A673 (cell line): ENCODE data around the gene DUSP14. TPM values are rescaled to one million over a fixed set of nuclear protein-coding genes. Genes with fewer than 3 reads are reported as not detected.

Experiments used
- BruUV-seq: library from RNA; stranded (reverse); fragments of 400-500 nt; replicated peaks from 2 replicates; lab custom pipeline; 2021; lab: Mats Ljungman, UMichigan
- CTCF ChIA-PET: fragments of 300-600 bp; sonication (Branson Sonifier 250); formaldehyde crosslinking; loops from one replicate; lab custom pipeline; 2022; ENCODE audit warnings: antibody characterized with exemption; lab: Charles Lee
- POLR2A ChIA-PET: fragments of 300-600 bp; sonication (Branson Sonifier 250); formaldehyde crosslinking; loops from one replicate; lab custom pipeline; 2022; ENCODE audit warnings: antibody characterized with exemption; ENCODE audit not compliant: low non-redundant PET; lab: Charles Lee
- DNase-seq: peaks from one replicate; pipeline ENCODE4 v3.0.0-alpha.2; 2015; ENCODE audit warnings: low spot score
- H3K27ac ChIP-seq: fragments of 200-600 bp; sonication (generic); 2 replicates; pipeline ENCODE4 v1.5.1; 2016; ENCODE audit warnings: mixed run types, low read depth, mild to moderate bottlenecking, mixed read lengths, antibody characterized with exemption, low read length; ENCODE audit not compliant: poor library complexity, severe bottlenecking
- H3K27me3 ChIP-seq: fragments of 200-600 bp; sonication (generic); replicated peaks from 2 replicates; pipeline ENCODE4 v1.6.1; 2017; ENCODE audit warnings: mixed run types, low read depth, mild to moderate bottlenecking, mixed read lengths, antibody characterized with exemption, low read length; ENCODE audit not compliant: insufficient read depth, poor library complexity
- H3K36me3 ChIP-seq: fragments of 200-600 bp; sonication (generic); 2 replicates; pipeline ENCODE4 v1.6.1; 2016; ENCODE audit warnings: mixed run types, mild to moderate bottlenecking, mixed read lengths, antibody characterized with exemption, low read length; ENCODE audit not compliant: insufficient read depth, poor library complexity, severe bottlenecking
- H3K4me1 ChIP-seq: fragments of 200-600 bp; sonication (generic); 2 replicates; pipeline ENCODE4 v1.6.1; 2017; ENCODE audit warnings: mixed run types, mild to moderate bottlenecking, mixed read lengths, antibody characterized with exemption, low read length; ENCODE audit not compliant: insufficient read depth, poor library complexity, severe bottlenecking
- H3K4me3 ChIP-seq: fragments of 200-600 bp; sonication (generic); 2 replicates; pipeline ENCODE4 v1.5.1; 2016; ENCODE audit warnings: low read depth, mixed run types, mild to moderate bottlenecking, mixed read lengths, low read length; ENCODE audit not compliant: poor library complexity, severe bottlenecking
- H3K9me3 ChIP-seq: fragments of 200-600 bp; sonication (generic); 2 replicates; pipeline ENCODE4 v1.6.1; 2016; ENCODE audit warnings: mixed run types, low read depth, mild to moderate bottlenecking, mixed read lengths, antibody characterized with exemption, low read length; ENCODE audit not compliant: poor library complexity, severe bottlenecking
- EZH2 ChIP-seq: fragments of 200-600 bp; sonication (generic); IDR thresholded peaks from 2 replicates; pipeline ENCODE4 v1.6.1; 2017; ENCODE audit warnings: borderline replicate concordance, low read depth, mild to moderate bottlenecking, mixed read lengths, antibody characterized with exemption, low read length; ENCODE audit not compliant: poor library complexity, severe bottlenecking
- intact Hi-C: fragments of 100-400 bp; cut with micrococcal nuclease; formaldehyde crosslinking; loops from one replicate; pipeline ENCODE4 v1.10.0; 2022; ENCODE audit not compliant: unreplicated experiment
- total RNA-seq: library from RNA; stranded (reverse); gene quantifications from 2 replicates; pipeline ENCODE4 v1.2.3, GENCODE V29; 2021
- TF ChIP-seq, protein P1 (sequence below): fragments of 300-800, 200-600 bp; sonication (generic); conservative IDR thresholded peaks from 2 replicates; pipeline ENCODE4 v1.5.1; 2017; ENCODE audit warnings: low read depth, mild to moderate bottlenecking, antibody characterized with exemption, low read length, moderate library complexity, mixed read lengths

DUSP14 gene
- total RNA-seq, 1 experiment from 2014 or later, result 13.8 TPM

DNA sequence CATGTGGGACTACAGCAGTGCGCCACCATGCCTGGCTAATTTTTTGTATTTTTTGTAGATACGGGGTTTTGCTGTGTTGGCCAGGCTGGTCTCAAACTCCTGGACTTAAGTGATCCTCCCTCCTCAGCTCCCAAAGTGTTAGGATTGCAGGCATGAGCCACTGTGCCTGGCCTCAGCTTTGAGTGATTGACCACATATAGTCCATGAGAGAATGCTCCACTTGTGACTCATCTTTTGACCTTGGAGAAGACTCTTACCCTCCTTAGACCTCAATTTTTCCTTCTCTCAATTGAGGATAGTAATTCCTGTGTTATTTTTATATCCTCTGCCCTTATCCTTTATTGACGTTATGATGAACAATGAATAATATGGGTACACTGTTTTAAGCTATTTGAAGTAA is 30.9 kb upstream of the DUSP14 start:
- H3K27me3 ChIP-seq, result no peaks in the 10 kb centered on the region
- H3K9me3 ChIP-seq, result no peaks in the 10 kb centered on the region
- no peaks in the 10 kb centered on the region for H3K4me1 ChIP-seq
- no peak for DNase-seq
- no peak overlapping the region for H3K4me3 ChIP-seq
- intact Hi-C loops, result no loop called here
- no peaks in the 10 kb centered on the region for H3K36me3 ChIP-seq
- no peak for TF ChIP-seq EZH2
- TF ChIP-seq, protein P1, sequence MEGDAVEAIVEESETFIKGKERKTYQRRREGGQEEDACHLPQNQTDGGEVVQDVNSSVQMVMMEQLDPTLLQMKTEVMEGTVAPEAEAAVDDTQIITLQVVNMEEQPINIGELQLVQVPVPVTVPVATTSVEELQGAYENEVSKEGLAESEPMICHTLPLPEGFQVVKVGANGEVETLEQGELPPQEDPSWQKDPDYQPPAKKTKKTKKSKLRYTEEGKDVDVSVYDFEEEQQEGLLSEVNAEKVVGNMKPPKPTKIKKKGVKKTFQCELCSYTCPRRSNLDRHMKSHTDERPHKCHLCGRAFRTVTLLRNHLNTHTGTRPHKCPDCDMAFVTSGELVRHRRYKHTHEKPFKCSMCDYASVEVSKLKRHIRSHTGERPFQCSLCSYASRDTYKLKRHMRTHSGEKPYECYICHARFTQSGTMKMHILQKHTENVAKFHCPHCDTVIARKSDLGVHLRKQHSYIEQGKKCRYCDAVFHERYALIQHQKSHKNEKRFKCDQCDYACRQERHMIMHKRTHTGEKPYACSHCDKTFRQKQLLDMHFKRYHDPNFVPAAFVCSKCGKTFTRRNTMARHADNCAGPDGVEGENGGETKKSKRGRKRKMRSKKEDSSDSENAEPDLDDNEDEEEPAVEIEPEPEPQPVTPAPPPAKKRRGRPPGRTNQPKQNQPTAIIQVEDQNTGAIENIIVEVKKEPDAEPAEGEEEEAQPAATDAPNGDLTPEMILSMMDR, result no peak
- ChIA-PET CTCF (no interaction called here), POLR2A (no interaction called here)
- no peak overlapping the region for H3K27ac ChIP-seq
- no TSS peak for BruUV-seq

DNA sequence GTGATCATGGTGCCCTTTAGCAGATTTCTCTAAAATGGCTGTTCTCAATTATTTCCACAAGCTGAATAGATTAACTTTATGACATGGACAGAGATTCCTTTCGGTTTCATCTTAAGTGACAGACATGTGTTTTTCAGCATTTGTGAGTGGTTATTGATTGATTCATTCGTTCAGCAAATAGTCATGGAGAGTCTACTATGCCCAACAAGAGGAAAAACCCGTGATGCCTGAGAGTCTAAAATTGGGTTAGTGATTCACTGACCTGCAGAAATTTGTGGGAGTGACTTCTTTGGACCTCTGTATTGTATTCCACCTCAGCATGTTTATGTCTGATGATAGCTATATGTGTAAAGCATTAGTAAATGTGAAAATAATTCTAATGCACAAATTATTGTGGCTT is 28.0 kb upstream of the DUSP14 start:
- no peaks in the 10 kb centered on the region for H3K27me3 ChIP-seq
- no peak for TF ChIP-seq EZH2
- TF ChIP-seq, protein P1, result no peak
- CTCF ChIA-PET, result no interaction called here
- no peak overlapping the region for H3K4me3 ChIP-seq
- intact Hi-C loops, result no loop called here
- BruUV-seq, result no TSS peak
- H3K4me1 ChIP-seq, result no peaks in the 10 kb centered on the region
- no peak overlapping the region for H3K27ac ChIP-seq
- no peaks in the 10 kb centered on the region for H3K9me3 ChIP-seq
- H3K36me3 ChIP-seq, result peaks cover 3% of the 10 kb centered on the region
- POLR2A ChIA-PET, result no interaction called here
- DNase-seq, result no peak

DNA sequence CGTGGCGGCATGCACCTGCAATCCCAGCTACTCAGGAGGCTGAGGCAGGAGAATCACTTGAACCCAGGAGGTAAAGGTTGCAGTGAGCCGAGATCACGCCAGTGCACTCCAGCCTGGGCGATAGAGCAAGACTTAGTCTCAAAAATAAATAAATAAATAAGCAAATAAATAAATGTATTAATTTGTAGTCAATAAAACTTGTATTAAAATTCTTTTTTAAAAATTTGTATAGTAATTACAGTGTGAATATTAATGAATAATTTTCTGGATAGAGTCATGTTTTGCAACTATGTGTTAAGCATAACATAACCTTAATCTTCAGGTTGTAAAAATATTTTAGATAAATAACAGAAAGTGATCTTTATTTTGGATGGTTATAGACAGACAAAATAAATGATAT is 27.2 kb upstream of the DUSP14 start:
- BruUV-seq, result no TSS peak
- no peaks in the 10 kb centered on the region for H3K4me1 ChIP-seq
- H3K4me3 ChIP-seq, result no peak overlapping the region
- TF ChIP-seq EZH2, result no peak
- TF ChIP-seq, protein P1, result no peak
- no peak overlapping the region for H3K27ac ChIP-seq
- CTCF ChIA-PET, result no interaction called here
- H3K9me3 ChIP-seq, result no peaks in the 10 kb centered on the region
- H3K36me3 ChIP-seq, result peaks cover 3% of the 10 kb centered on the region
- no peak for DNase-seq
- POLR2A ChIA-PET, result no interaction called here
- intact Hi-C loops, result no loop called here
- no peaks in the 10 kb centered on the region for H3K27me3 ChIP-seq
